SK-MEL-5 (cell line): ENCODE measurements around the gene C5AR2. TPM values are rescaled to one million over a fixed set of nuclear protein-coding genes. Genes with fewer than 3 reads are reported as not detected.

Experiments
- DNase-seq: peaks from one replicate; pipeline ENCODE4 v3.0.0-alpha.2; 2016; ENCODE audit warnings: low read depth, low spot score
- in situ Hi-C: cut with HindIII; loops from 2 replicates; pipeline ENCODE4 v1.10.0; 2016; ENCODE audit warnings: low sequenced_read_pairs, high pct_unique_total_duplicates, low pct_unique_long_range_greater_than_20kb
- total RNA-seq: library from RNA; depleted of rRNA; stranded (reverse); fragments of >200 nt; shearing (Covaris generic); gene quantifications from 2 replicates; pipeline ENCODE4 v1.2.3, GENCODE V29; 2014; rRNA removed

The C5AR2 gene
- total RNA-seq, 1 experiment from 2014 or later, result not detected

DNA sequence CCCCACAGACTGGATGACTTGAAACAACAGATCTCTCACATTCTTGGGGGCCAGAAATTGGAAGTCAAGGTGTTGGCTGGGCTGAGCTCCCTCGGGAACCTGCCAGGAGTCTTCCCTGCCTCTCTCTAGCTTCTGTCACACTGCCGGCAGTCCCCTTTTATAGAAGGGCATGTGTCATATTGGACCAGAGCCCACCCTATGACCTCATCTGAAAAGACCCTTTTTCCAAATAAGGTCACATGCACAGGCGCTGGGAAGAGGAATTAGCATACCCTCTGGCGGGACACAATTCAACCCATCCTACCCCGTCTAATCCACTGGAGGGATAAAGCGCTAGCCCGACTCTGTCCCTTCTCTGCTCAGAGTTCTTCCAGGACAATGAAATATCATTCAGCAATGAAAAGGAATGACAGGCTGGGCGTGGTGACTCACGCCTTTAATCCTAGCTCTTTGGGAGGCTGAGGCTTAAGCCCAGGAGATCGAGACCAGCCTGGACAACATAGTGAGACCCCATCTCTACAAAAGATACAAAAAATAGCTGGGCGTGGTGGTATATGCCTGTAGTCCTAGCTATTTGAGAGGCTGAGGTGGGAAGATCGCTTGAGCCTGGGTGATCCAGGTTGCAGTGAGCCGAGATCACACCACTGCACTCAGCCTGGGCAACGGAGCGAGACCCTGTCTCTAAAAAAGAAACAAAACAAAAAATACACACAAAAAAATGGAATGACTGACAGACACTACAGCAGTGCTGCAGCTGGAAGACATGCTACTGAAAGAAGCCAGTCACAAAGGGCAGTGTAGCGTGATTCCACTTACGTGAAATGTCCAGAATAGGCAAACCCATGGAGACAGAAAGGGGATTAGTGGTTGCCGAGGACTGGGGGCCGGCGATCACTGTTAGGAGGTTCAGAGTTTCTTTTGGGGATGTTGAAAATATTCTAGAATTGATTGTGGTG lies 58.8 kb downstream of the C5AR2 start:
- no peak for DNase-seq
- in situ Hi-C loops, result no loop called here

- peak; percentile 74 for DNase-seq
- in situ Hi-C loops, result no loop called here
Measured at GRCh38 chr19:47391510-47392223, 59.7 kb downstream of the C5AR2 start.

Other genes with a start within 250 kb of the C5AR2 start
- 6.7 and 7.5 TPM in 2 replicates for gene ZC3H4, start 218.4 kb upstream of the C5AR2 start, total RNA-seq
- 135 and 154 TPM in 2 replicates for gene SAE1, start 201.3 kb upstream of the C5AR2 start, total RNA-seq
- 45.9 and 51.2 TPM in 2 replicates for gene BBC3, start 101.0 kb upstream of the C5AR2 start, total RNA-seq
- gene CCDC9, start 75.7 kb upstream of the C5AR2 start, total RNA-seq, result 2.5 and 5.0 TPM in 2 replicates
- gene INAFM1, start 57.3 kb upstream of the C5AR2 start, total RNA-seq, result 0.45 and 0.69 TPM in 2 replicates
- 0.16 TPM in 1 of 2 replicates, not detected in the other for gene C5AR1, start 22.3 kb upstream of the C5AR2 start, total RNA-seq
- 10.0 and 12.6 TPM in 2 replicates for gene DHX34, start 17.1 kb downstream of the C5AR2 start, total RNA-seq
- 12.9 and 20.0 TPM in 2 replicates for gene MEIS3, start 87.4 kb downstream of the C5AR2 start, total RNA-seq
- 1.2 and 1.7 TPM in 2 replicates for gene SLC8A2, start 139.7 kb downstream of the C5AR2 start, total RNA-seq
- 6.9 and 14.6 TPM in 2 replicates for gene KPTN, start 152.0 kb downstream of the C5AR2 start, total RNA-seq
- gene NAPA, start 182.9 kb downstream of the C5AR2 start, total RNA-seq, result 126 and 147 TPM in 2 replicates
- gene ZNF541, start 241.0 kb downstream of the C5AR2 start, total RNA-seq, result not detected in 2 replicates